Caki2 (cell line): ENCODE data around the gene EVI5. TPM values are rescaled to one million over a fixed set of nuclear protein-coding genes. Genes with fewer than 3 reads are reported as not detected.
"Not testable (repeated sequence)": the region's sequence is repeated elsewhere in the genome, so short reads cannot be mapped to it uniquely, and the experiment has no call there.

Experiments used
- DNase-seq: peaks from one replicate; pipeline ENCODE4 v3.0.0-alpha.2; 2015; ENCODE audit warnings: low read depth
- in situ Hi-C: cut with HindIII; loops from 2 replicates; pipeline ENCODE4 v1.10.0; 2016; ENCODE audit warnings: low sequenced_read_pairs, low pct_unique_long_range_greater_than_20kb, mixed read lengths
- total RNA-seq: library from RNA; depleted of rRNA; stranded (reverse); fragments of >200 nt; shearing (Covaris generic); gene quantifications from 2 replicates; pipeline ENCODE4 v1.2.3, GENCODE V29; 2014; ENCODE audit warnings: low replicate concordance

Gene EVI5
- total RNA-seq, 1 experiment from 2014 or later = 7.4 TPM

DNA sequence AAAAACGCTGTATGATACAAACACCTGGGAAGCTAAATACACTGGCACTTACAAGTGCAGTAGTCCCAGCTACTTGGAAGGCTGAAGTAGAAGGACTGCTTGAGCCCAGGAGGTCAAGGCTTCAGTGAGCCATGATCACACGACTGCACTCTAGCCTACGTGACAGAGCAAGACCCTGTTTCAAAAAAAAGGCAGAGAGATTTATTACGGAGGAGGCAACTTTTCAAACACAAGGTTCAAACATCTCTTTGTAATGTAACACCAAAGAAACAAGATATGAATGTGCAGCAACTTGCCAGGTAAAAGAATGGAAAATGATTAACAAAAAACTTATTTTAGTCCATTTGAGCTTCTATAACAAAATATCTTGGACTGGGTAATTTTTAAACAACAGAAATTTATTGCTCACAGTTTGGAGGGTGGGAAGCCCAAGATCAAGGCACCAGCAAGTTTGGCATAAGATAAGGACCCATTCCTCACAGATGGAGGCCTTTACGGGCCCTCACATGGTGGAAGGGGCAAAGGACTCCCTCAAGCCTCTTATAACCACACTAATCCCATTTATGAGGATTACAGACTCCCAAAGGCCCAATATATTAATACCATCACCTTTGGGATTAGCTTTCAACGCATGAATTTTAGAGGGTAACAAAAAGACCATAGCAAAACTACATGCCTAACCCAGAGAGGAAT, 73.3 kb downstream of the EVI5 start:
- in situ Hi-C loops = no loop called here
- DNase-seq = no peak

DNA sequence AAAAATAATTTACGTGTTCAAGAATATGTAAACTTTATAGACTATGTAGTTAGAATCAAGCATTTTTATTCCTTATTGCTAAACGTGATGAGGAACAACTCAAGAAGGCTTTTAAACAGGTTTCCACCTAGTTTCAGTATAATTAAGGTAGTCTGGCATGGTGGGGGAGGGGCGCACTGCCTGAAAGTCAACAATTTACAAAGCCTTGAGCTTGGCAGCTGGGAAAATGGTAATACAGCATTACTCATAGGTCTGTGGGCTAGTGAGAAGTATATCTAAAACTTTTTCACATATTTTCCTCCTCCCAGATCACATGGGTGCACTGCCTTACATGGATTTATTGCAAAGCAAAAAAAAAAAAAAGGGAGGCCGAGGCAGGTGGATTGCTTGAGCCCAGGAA, 75.2 kb downstream of the EVI5 start:
- peak; percentile 17 for DNase-seq
- in situ Hi-C loops = no loop called here

DNA sequence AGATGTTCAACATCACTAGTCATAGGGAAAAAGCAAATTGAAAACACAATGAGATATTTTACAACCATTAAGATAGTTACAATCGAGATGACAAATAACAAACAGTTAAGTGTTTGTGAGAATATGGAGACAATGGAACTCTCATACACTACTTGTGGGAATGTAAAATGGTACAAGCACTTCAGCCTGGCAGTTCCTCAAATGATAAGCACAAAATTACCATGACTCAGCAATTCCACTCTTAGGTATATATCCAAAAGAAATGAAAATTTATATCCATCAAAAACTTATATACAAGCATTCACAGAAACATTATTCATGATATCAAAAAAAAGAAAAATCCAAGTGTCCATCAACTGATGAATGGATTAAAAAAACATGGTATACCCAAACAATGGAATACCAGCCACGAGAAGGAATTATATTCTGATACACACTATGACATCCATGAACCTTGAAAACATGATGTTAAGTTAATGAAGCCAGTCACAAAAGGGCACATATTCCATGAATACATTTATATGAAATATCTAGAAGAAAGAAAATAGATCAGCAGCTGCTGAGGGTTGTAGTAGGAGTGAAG, 76.4 kb downstream of the EVI5 start:
- in situ Hi-C loops = no loop called here
- no peak for DNase-seq

DNA sequence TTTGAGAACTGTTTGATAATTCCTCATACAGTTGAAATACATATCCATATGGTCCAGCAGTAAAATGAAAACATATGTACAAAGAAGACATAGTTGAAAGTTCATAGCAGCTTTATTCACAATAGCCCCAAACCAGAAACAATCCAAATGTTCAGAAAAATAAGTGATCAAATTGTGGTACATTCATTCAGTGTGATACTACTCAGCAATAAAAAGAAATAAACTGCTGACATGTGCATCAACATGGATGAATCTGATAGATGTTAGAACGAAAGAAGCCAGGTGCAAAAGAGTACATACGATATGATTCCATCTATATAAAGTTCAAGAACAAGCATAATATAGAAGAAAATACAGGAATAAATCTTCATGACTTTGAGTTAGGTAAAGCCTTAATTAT, 77.2 kb downstream of the EVI5 start:
- in situ Hi-C loops = no loop called here
- DNase-seq = no peak

DNA sequence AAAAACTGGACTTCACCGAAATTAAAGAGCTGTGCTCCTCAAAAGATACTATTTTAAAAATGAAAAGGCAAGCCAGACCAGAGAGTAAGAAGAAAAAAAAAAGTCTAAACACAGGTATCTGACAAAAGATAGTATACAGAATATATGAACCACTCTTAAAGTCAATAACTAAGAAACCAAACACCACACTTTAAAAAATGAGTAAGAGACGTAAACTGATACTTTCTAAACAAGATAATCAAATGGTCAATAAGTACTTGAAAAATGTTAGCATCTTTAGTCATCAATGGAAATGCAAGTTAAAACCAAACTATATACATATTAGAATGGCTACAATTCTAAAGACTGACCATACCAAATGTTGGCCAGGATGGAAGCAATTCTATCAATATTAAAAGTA, 77.6 kb downstream of the EVI5 start:
- in situ Hi-C loops = no loop called here
- no peak for DNase-seq

DNA sequence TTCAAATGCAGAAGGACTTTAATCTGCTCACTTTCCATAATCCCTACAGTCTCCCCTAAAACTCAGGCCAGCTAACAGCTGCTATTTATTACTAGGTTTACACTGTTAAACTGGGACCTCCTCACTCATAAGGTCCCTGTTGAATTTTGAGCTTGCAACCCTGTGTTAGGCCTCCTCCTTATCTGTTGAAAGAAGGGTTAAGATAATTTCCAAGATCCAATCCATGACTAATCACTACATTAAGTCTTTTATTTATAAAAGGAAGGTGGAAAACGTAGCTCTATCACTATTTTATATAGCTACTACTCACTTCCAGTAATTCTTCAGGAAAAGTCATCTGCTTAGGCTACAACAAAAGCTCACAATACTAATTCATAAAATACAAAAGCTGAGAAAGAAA, 79.5 kb downstream of the EVI5 start:
- in situ Hi-C loops = no loop called here
- no peak for DNase-seq

DNA sequence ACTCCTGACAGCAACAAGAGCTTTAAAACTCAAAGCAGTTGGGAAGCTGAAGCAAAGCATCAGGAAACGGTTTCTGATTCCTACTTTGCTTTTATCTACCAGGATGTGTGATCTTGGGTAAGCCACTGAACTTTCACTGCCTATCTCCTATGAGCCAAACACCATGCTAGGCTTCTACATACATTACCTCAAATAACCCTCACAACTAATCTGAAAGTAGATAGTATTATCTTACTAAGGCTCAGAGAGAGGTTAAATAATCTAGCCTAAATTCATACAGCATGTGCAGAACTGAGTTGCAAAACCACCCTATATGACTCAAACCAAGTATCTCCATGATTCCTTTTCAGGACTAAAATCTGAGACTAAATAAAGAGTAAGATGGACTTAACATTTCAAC, 83.8 kb downstream of the EVI5 start:
- no peak for DNase-seq
- in situ Hi-C loops = no loop called here

DNA sequence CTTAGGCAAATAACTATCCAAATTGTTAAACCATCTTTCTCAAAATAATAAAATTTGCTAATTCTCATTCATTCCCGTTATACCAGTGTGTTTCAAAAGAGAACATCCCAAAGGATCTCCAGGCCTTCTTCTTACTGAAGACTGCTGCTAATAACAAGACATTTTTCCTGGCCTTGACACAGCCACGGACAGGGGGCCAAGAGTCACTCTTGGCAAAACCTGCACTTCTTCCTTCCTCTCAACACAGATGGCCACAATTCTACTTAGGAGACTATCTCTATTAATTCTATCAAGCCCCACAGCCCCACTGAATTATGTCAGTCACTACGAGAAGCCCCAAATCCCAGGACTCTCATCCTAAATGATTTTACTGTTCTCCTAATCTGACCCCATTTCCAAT, 86.0 kb downstream of the EVI5 start:
- in situ Hi-C loops = no loop called here
- no peak for DNase-seq

DNA sequence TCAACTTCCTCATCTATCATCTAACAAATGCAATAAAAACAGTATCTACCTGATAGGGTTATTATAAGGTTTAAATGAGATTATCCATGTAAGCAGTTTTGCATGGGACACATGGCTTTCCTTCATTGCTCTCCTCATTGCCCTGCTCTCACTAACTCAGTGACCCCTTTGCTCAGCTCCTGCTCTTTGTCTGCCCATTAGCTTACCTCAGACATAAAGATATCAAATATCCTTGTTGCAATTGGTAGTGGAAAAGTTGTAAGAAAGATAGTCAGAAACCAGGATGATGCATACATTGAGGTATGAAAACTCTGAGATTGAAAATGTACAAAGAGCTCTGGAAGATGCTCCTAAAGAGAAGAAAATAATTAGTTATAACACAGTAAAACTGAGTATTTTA, 89.8 kb downstream of the EVI5 start:
- no peak for DNase-seq
- in situ Hi-C loops = no loop called here

DNA sequence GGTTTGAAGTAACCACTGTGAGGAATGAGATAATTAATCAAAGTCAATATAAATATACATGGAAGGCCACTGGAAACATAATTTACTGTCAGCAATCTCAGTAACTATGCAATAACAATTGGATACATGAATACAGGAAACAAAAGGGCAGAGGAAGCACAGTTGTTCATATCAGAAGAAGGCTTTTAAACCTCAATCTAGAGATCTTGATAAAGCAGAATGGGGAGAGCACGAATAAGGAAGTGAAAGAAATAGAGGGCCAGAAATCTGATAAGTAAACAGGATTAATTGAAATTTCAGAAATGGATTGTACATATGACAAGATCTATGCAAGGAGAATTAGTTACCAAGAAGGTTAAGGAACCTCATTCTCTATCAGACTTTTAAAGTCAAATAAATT, 93.0 kb downstream of the EVI5 start:
- in situ Hi-C loops = no loop called here
- DNase-seq = no peak

DNA sequence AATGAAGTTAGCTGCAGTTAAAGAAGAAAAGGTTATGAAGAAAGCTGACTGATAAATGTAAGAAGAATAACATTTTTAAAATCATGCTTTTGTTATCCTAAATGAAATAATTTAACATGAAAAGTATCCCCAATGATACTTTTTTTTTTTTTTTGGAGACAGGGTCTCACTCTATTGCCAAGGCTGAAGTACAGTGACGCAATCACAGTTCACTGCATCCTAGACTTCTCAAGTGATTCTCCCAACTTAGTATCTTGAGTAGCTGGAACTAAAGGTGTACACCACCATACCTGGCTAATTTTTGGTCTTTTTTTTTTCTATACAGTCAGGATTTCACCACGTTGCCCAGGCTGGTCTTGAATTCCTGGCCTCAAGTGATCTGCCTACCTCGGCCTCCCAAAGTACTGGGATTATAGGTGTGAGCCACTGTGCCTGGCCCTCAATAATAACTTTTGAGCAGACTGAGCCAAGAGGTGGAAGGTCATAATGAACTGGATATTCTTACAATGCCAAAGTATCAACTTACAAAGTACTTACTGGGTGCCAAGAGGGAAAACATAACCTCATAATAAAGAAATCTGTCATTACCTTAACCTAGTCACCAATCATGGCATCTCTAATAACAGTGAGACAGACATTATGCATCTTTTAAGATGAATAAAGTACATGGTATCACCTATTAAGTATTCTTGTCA, 94.5 kb downstream of the EVI5 start:
- no peak for DNase-seq
- in situ Hi-C loops = no loop called here

DNA sequence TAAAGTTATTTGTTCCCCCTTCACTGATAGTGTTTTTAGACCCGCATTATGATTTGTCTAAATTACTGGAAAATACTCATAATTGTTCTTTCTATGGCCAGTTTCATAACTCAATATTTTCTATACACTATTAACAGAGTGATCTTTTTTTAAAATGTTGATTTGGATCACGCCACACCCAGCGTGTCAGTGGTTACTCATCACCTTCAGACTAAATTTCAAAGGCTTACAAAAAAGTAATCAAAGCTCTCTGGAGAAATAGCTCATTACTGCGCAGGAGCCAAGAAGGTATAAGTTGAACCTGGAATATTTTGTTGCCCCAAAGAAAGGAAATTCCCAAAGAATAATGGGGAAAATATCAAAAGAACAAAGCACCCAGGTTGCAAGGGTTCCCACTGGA, 104.9 kb downstream of the EVI5 start:
- in situ Hi-C loops = no loop called here
- no peak for DNase-seq

DNA sequence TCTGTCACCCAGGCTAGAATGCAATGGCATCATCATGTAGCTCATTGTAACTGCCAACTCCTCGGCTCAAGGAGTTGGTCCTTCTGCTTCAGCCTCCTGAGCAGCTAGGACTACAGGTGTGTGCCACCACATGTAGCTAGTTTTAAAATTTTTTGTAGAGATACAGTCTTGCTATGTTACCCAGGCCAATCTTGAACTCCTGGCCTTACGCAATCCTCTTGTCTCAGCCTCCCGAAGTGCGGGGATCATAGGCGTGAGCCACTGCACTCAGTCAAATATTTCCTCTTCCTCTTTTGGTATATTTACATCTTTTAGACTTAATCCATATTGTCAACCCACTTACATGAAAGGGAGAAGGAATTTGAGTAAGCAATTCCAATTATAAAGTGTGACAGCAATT, 121.1 kb downstream of the EVI5 start:
- in situ Hi-C loops = no loop called here
- no peak for DNase-seq

DNA sequence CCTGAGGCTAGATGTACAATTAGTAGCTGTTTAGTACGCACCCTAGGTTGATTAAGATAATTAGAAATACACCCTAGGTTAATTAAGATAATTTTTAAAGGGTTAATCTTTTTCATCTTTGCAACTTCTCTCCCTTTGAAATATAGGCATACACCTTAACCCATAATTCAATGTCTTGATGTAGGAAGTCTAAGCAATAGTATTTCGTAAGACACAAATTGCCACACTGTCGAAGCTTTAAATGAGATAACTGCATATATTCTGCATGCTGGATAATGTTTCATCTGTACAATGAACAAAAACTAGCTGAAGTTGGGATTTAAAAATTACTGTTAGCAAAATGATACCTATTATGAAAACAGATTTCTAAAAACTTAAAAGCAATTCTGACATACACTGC, 122.9 kb downstream of the EVI5 start:
- in situ Hi-C loops = no loop called here

DNA sequence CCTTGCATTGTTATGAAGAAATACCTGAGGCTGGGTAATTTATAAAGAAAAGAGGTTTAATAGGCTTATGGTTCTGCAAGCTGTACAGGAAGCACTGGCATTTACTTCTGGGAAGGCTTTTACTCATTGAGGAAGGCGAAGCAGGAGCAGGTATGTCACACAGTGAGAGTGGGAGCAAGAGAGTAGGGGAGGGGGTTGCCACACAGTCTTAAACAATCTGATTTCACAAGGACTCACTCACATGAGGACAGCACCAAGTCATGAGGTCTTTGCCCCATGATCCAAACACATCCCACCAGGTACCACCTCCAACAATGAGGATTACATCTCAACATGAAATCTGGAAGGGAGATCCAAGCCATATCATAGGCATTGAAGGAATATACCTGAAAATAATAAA, 127.2 kb downstream of the EVI5 start:
- no peak for DNase-seq
- in situ Hi-C loops = no loop called here

More for the DNA sequence above, 122.9 kb downstream of the EVI5 start:
- no peak for DNase-seq

DNA sequence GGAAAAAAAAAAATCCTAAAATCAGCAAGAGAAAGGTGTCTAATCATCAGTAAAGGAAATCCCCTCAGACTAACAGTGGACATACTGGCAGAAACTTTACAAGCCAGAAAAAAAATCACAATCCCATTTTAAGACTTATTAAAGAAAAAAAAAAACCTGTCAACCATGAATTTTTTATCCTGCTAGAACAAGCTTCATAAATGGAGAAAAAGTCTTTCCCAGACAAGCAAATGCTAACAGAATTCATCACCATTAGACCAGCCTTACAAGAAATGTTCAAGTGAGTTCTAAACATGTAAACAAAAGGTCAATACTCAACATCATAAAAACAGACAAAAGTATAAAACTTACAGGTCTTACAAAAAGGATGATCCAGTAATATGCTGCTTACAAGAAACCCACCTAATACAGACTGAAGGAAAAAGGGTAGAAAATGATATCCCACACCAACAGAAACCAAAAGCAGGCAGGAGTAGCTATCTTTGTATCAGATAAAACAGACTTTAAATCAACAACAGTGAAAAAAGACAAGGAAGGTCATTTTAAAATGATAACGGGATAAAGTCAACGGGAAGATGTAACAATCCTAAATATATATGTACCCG, 129.6 kb downstream of the EVI5 start:
- in situ Hi-C loops = no loop called here
- no peak for DNase-seq

DNA sequence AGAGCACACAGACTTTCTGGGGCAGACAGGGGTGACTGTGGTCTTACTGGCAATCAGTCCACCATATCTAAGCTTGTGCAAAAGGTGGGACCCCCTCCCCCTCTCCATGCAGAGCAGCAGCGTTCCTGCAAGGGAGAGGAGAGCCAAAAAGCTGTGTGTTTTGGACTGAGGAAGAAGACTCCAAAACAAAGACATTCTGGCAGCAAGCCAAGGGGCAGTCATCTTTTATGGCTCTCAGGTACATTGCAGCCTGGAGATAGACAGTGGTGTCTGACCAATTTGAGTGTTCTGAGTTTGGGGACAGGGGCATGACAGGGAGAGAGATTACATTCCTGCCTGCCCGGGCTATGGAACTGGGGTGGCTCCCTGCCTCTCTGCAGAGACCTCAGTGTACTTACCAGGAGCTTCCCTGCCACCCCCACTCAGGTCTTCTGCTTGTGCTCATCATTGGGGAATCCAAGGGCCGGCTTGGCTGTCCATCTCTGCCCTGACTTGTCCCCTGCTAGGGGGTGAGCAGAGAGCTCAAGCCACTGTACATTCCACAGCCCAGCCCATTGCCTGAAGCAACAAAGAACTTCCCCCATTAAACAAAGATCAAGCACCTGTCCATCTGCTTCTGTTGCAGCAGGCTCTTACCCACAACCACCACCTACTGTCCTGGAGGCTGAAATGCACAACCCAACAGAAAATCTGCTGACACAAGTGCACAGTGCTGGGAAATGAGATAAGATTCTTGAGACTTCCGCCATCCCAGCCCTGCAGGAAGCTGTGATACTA, 131.1 kb downstream of the EVI5 start:
- no peak for DNase-seq
- in situ Hi-C loops = no loop called here

DNA sequence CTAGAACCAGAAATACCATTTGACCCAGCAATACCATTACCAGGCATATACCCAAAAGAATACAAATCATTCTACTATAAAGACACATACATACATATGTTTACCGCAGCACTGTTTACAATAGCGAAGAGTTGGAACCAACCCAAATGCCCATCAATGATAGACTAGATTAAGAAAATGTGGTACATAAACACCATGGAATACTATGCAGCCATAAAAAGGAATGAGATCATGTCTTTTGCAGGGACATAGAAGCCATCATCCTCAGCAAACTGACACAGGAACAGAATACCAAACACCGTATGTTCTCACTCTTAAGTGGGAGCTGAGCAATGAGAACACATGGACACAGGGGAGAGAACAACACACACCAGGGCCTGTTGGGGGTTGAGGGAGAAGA, 144.2 kb downstream of the EVI5 start:
- DNase-seq, in situ Hi-C loops: not testable (repeated sequence)

DNA sequence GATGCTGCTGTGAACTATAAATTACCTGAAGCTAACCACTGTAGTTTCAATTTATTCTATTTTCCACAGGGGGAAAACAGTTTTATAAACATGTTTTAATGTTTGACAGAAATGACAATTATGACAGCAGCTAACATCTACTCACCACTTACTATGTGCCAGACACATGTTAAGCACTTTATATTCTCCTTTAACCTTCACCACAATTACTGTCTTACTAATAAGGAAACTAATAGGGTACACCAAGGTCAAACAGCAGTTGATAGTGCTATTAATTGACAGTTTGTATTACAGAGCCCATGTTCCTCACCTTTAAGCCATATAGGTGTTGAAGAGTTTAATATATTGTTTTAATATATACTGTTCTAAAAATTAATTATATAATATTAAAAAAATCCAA, 146.4 kb downstream of the EVI5 start:
- in situ Hi-C loops = no loop called here
- DNase-seq = no peak
